ENCODE measurements around the gene STX10. TPM values are rescaled to one million over a fixed set of nuclear protein-coding genes. Genes with fewer than 3 reads are reported as not detected.

Gene STX10
- total and polyA plus RNA-seq, 8 donors: 14.0 to 73.5 (median 17.2) TPM

- Histone ChIP-seq H3K36me3 (peaks cover 0 to 10% (median 0%) of the 10 kb centered on the region in 3 donors), H3K9me3 (no peaks in the 10 kb centered on the region), H3K4me1 (no peaks in the 10 kb centered on the region), H3K4me3 (no peak overlapping the region), H3K27ac (no peak overlapping the region), H3K27me3 (no peaks in the 10 kb centered on the region)
- DNase-seq (peak in 1 of 6 donors; percentile 72), ATAC-seq (no peak), FAIRE-seq (no peak)
- intact Hi-C loops (cut with DNase I): no loop called here
- TF ChIP-seq CTCF (IDR thresholded peaks at IDR 0.05): no peak
- WGBS, 2 donors: 75 to 77% methylated on average over 44 of the region's 44 CpGs
Measured at GRCh38 chr19:13095934-13096927, 53.9 kb downstream of the STX10 start.

GRCh38 chr19:13095393-13095784 is 54.8 kb downstream of the STX10 start:
- no peaks in the 10 kb centered on the region for H3K9me3 ChIP-seq
- no peak for TF ChIP-seq CTCF (IDR thresholded peaks at IDR 0.05)
- no peak overlapping the region for H3K4me3 ChIP-seq
- 82 to 91% methylated on average over 24 to 25 of the region's 25 CpGs for WGBS, 2 donors
- H3K36me3 ChIP-seq: peaks cover 0 to 10% (median 0%) of the 10 kb centered on the region in 3 donors
- DNase-seq (no peak), FAIRE-seq (no peak), ATAC-seq (no peak)
- intact Hi-C loops (cut with DNase I): no loop called here
- no peaks in the 10 kb centered on the region for H3K4me1 ChIP-seq
- H3K27me3 ChIP-seq: no peaks in the 10 kb centered on the region
- no peak overlapping the region for H3K27ac ChIP-seq

GRCh38 chr19:13094771-13095392 is 55.3 kb downstream of the STX10 start:
- intact Hi-C loops (cut with DNase I): loop anchor here in 2 of 3 donors (5.0 kb wide), 1 partner anchor 118 kb away; no protein-coding TSS in a partner anchor
- FAIRE-seq (no peak), ATAC-seq (no peak), DNase-seq (no peak)
- Histone ChIP-seq H3K36me3 (peaks cover 0 to 10% (median 0%) of the 10 kb centered on the region in 3 donors), H3K27ac (no peak overlapping the region), H3K4me1 (no peaks in the 10 kb centered on the region), H3K27me3 (no peaks in the 10 kb centered on the region), H3K4me3 (no peak overlapping the region), H3K9me3 (no peaks in the 10 kb centered on the region)
- no peak for TF ChIP-seq CTCF (IDR thresholded peaks at IDR 0.05)
- WGBS, 2 donors: 84 to 85% methylated on average over 13 to 16 of the region's 16 CpGs

- no peak for ATAC-seq
- H3K9me3 ChIP-seq: no peaks in the 10 kb centered on the region
- WGBS, 2 donors: 52 to 62% methylated on average over 4 to 5 of the region's 5 CpGs
- H3K4me3 ChIP-seq: no peak overlapping the region
- intact Hi-C loops (cut with DNase I): loop anchor here in 2 of 3 donors (5.0 kb wide), 1 partner anchor 117 kb away; no protein-coding TSS in a partner anchor
- H3K27ac ChIP-seq: no peak overlapping the region
- DNase-seq: peak in 1 of 6 donors; percentile 57
- H3K36me3 ChIP-seq: peaks cover 0 to 10% (median 0%) of the 10 kb centered on the region in 3 donors
- no peaks in the 10 kb centered on the region for H3K27me3 ChIP-seq
- H3K4me1 ChIP-seq: no peaks in the 10 kb centered on the region
- FAIRE-seq: no peak
- TF ChIP-seq CTCF (IDR thresholded peaks at IDR 0.05): no peak
Measured at GRCh38 chr19:13094106-13094504, 56.1 kb downstream of the STX10 start.

Other genes starting within 250 kb of the STX10 start
- not detected for gene SYCE2, start 231.1 kb downstream of the STX10 start, total RNA-seq
- under 1 TPM in 1 of 2 donors, not detected in 1; 0.19 TPM for gene SYCE2, start 231.1 kb downstream of the STX10 start, polyA plus RNA-seq
- 10 to 100 TPM; 19.4 to 46.0 (median 29.0) TPM for gene FARSA, start 216.7 kb downstream of the STX10 start, total RNA-seq
- gene FARSA, start 216.7 kb downstream of the STX10 start, polyA plus RNA-seq: 10 to 100 TPM; 30.4 to 31.0 TPM
- gene CALR, start 211.8 kb downstream of the STX10 start, total RNA-seq: 100 to 1,000 TPM; 279 to 681 (median 373) TPM
- gene CALR, start 211.8 kb downstream of the STX10 start, polyA plus RNA-seq: 100 to 1,000 TPM; 132 to 263 TPM
- 10 to 100 TPM; 35.0 to 60.2 (median 45.9) TPM for gene RAD23A, start 204.5 kb downstream of the STX10 start, total RNA-seq
- gene RAD23A, start 204.5 kb downstream of the STX10 start, polyA plus RNA-seq: 10 to 100 TPM; 91.5 to 99.1 TPM
- 10 to 100 TPM in 3 of 6 donors, 1 to 10 TPM in 3; 6.0 to 10.7 (median 9.8) TPM for gene GADD45GIP1, start 193.2 kb downstream of the STX10 start, total RNA-seq
- 10 to 100 TPM; 25.3 to 37.4 TPM for gene GADD45GIP1, start 193.2 kb downstream of the STX10 start, polyA plus RNA-seq
- gene DAND5, start 180.8 kb downstream of the STX10 start, total RNA-seq: under 1 TPM in 3 of 6 donors, not detected in 3; 0.12 to 0.23 (median 0.12) TPM
- gene DAND5, start 180.8 kb downstream of the STX10 start, polyA plus RNA-seq: under 1 TPM in 1 of 2 donors, not detected in 1; 0.16 TPM
- 10 to 100 TPM; 30.9 to 45.1 (median 36.0) TPM for gene NFIX, start 154.9 kb downstream of the STX10 start, total RNA-seq
- 10 to 100 TPM in 1 of 2 donors, 1 to 10 TPM in 1; 8.3 to 16.6 TPM for gene NFIX, start 154.9 kb downstream of the STX10 start, polyA plus RNA-seq
- 1 to 10 TPM in 4 of 6 donors, under 1 TPM in 2; 0.51 to 5.5 (median 1.7) TPM for gene LYL1, start 47.5 kb downstream of the STX10 start, total RNA-seq
- 1 to 10 TPM; 2.6 to 3.6 TPM for gene LYL1, start 47.5 kb downstream of the STX10 start, polyA plus RNA-seq
- 10 to 100 TPM; 12.7 to 29.2 (median 19.1) TPM for gene TRMT1, start 33.6 kb downstream of the STX10 start, total RNA-seq
- gene TRMT1, start 33.6 kb downstream of the STX10 start, polyA plus RNA-seq: 100 to 1,000 TPM in 1 of 2 donors, 10 to 100 TPM in 1; 85.5 to 108 TPM
- gene NACC1, start 32.1 kb downstream of the STX10 start, total RNA-seq: 10 to 100 TPM in 5 of 6 donors, 1 to 10 TPM in 1; 9.8 to 25.3 (median 14.1) TPM
- 10 to 100 TPM in 1 of 2 donors, 1 to 10 TPM in 1; 7.0 to 19.8 TPM for gene NACC1, start 32.1 kb downstream of the STX10 start, polyA plus RNA-seq
- 10 to 100 TPM; 32.4 to 59.2 (median 37.7) TPM for gene IER2, start within 50 bp of the STX10 start, total RNA-seq
- gene IER2, start within 50 bp of the STX10 start, polyA plus RNA-seq: 100 to 1,000 TPM in 1 of 2 donors, 10 to 100 TPM in 1; 80.7 to 179 TPM